GM23248 (cell line): ENCODE measurements around the gene TTC28. TPM values are rescaled to one million over a fixed set of nuclear protein-coding genes. Genes with fewer than 3 reads are reported as not detected.
"Not testable (repeated sequence)": the region's sequence is repeated elsewhere in the genome, so short reads cannot be mapped to it uniquely, and the experiment has no call there.

ENCODE experiments used
- DNase-seq: peaks from one replicate; pipeline ENCODE4 v3.0.0-alpha.2; 2015
- H2AFZ ChIP-seq: fragments of 200-600 bp; sonication (generic); 2 replicates; pipeline ENCODE4 v1.6.1; 2016; ENCODE audit warnings: antibody characterized with exemption
- H3F3A ChIP-seq: fragments of 200-600 bp; sonication (generic); 2 replicates; pipeline ENCODE4 v1.6.1; 2016; ENCODE audit warnings: mild to moderate bottlenecking, antibody characterized with exemption, mixed run types; ENCODE audit not compliant: insufficient read depth
- H3K27ac ChIP-seq: fragments of 200-600 bp; sonication (generic); 2 replicates; pipeline ENCODE4 v1.5.1; 2016; ENCODE audit warnings: mild to moderate bottlenecking
- H3K27me3 ChIP-seq: fragments of 200-600 bp; sonication (generic); replicated peaks from 2 replicates; pipeline ENCODE4 v1.6.1; 2016; ENCODE audit warnings: mild to moderate bottlenecking; ENCODE audit not compliant: insufficient read depth
- H3K36me3 ChIP-seq: fragments of 200-600 bp; sonication (generic); 2 replicates; pipeline ENCODE4 v1.6.1; 2016; ENCODE audit warnings: low read depth, mild to moderate bottlenecking
- H3K4me1 ChIP-seq: fragments of 200-600 bp; sonication (generic); 2 replicates; pipeline ENCODE4 v1.6.1; 2016; ENCODE audit warnings: mild to moderate bottlenecking; ENCODE audit not compliant: insufficient read depth
- H3K4me2 ChIP-seq: fragments of 200-600 bp; sonication (generic); one replicate; pipeline ENCODE4 v1.6.1; 2016; ENCODE audit warnings: mild to moderate bottlenecking; ENCODE audit not compliant: unreplicated experiment
- H3K4me3 ChIP-seq: fragments of 200-600 bp; sonication (generic); 2 replicates; pipeline ENCODE4 v1.5.1; 2016; ENCODE audit warnings: mild to moderate bottlenecking
- H3K79me2 ChIP-seq: fragments of 200-600 bp; sonication (generic); 2 replicates; pipeline ENCODE4 v1.6.1; 2016; ENCODE audit warnings: mild to moderate bottlenecking; ENCODE audit not compliant: insufficient read depth
- H3K9ac ChIP-seq: fragments of 200-600 bp; sonication (generic); 2 replicates; pipeline ENCODE4 v1.6.1; 2016; ENCODE audit warnings: mild to moderate bottlenecking
- H3K9me2 ChIP-seq: fragments of 200-600 bp; sonication (generic); 2 replicates; pipeline ENCODE4 v1.6.1; 2016; ENCODE audit warnings: mixed run types, mild to moderate bottlenecking, moderate library complexity; ENCODE audit not compliant: insufficient read depth
- H3K9me3 ChIP-seq: fragments of 200-600 bp; sonication (generic); one replicate; pipeline ENCODE4 v1.6.1; 2017; ENCODE audit warnings: low read depth
- H4K20me1 ChIP-seq: fragments of 200-600 bp; sonication (generic); 2 replicates; pipeline ENCODE4 v1.6.0; 2016; ENCODE audit not compliant: insufficient read depth
- EZH2 ChIP-seq: fragments of 200-600 bp; sonication (generic); IDR thresholded peaks from 2 replicates; pipeline ENCODE4 v1.6.1; 2018; ENCODE audit warnings: antibody characterized with exemption, mild to moderate bottlenecking; ENCODE audit not compliant: insufficient read depth, poor library complexity, severe bottlenecking
- EZH2phosphoT487 ChIP-seq: fragments of 200-600 bp; sonication (generic); IDR thresholded peaks from 2 replicates; pipeline ENCODE4 v1.6.1; 2018; ENCODE audit warnings: antibody characterized with exemption, moderate library complexity, mild to moderate bottlenecking, low read depth; ENCODE audit not compliant: insufficient read depth
- WGBS, 2 experiments: methylation state at CpG; one replicate each; pipeline ENCODE4 v1.1.6; 2015 to 2017; ENCODE audit warnings: low lambda C conversion rate in 2 of 2, low coverage in 1 of 2; ENCODE audit errors: missing lambda C conversion rate in 2 of 2; 5-methylcytosine and 5-hydroxymethylcytosine counted together
- in situ Hi-C: fragments of 300-500 bp; cut with MboI; formaldehyde crosslinking; loops from 2 replicates; pipeline ENCODE4 v1.15.0; 2020
- polyA plus RNA-seq: library from polyadenylated mRNA; unstranded; fragments of >200 nt; fragmentation: Nextera tagmentation; extraction: Ambion mirVana; gene quantifications from 2 replicates; pipeline ENCODE4 v1.2.1, GENCODE V29; 2016
- total RNA-seq: library from RNA; depleted of rRNA; stranded (reverse); fragments of >200 nt; shearing (Covaris generic); gene quantifications from 2 replicates; pipeline ENCODE4 v1.2.3, GENCODE V29; 2014

The TTC28 gene
- total and polyA plus RNA-seq, 2 experiments from 2014 or later: 12.5 to 41.9 TPM

- H3K79me2 ChIP-seq: peaks cover 1% of the 10 kb centered on the region; the same call in 1 of the 2 replicates
- no peak overlapping the region for H3K9ac ChIP-seq
- H3K9me2 ChIP-seq: no peaks in the 10 kb centered on the region
- no peak for TF ChIP-seq EZH2
- H4K20me1 ChIP-seq: no peaks in the 10 kb centered on the region
- DNase-seq: peak; percentile 9
- no peaks in the 10 kb centered on the region for H3K27me3 ChIP-seq
- no peaks in the 10 kb centered on the region for H3F3A ChIP-seq
- no peak overlapping the region for H3K4me3 ChIP-seq
- H3K4me1 ChIP-seq: 0 out of 2 replicates have a peak, but pooled peaks cover 6% of the 10 kb centered on the region
- H2AFZ ChIP-seq: no peak overlapping the region
- in situ Hi-C loops: no loop called here
- H3K27ac ChIP-seq: no peak overlapping the region
- H3K36me3 ChIP-seq: no peaks in the 10 kb centered on the region
- 33 to 37% methylated on average over 3 of the region's 3 CpGs for WGBS, 2 experiments
- H3K4me2 ChIP-seq: no peak overlapping the region
- no peaks in the 10 kb centered on the region for H3K9me3 ChIP-seq
These were observed 165.3 kb downstream of the TTC28 start for GRCh38 chr22:28514321-28514821.

- H3F3A ChIP-seq, H3K79me2 ChIP-seq, H3K27me3 ChIP-seq, DNase-seq, H3K4me3 ChIP-seq, H3K9ac ChIP-seq, H3K9me2 ChIP-seq, H3K4me2 ChIP-seq, H3K4me1 ChIP-seq, H2AFZ ChIP-seq, H3K9me3 ChIP-seq, H4K20me1 ChIP-seq, in situ Hi-C loops, H3K27ac ChIP-seq, H3K36me3 ChIP-seq: not testable (repeated sequence)
- 93 to 95% methylated on average over 2 of the region's 2 CpGs for WGBS, 2 experiments
These were observed 167.3 kb downstream of the TTC28 start for GRCh38 chr22:28512387-28512786.

GRCh38 chr22:28507896-28508295 is 171.7 kb downstream of the TTC28 start:
- H3K27ac ChIP-seq: no peak overlapping the region
- H3K9ac ChIP-seq: no peak overlapping the region
- no peak overlapping the region for H2AFZ ChIP-seq
- no peaks in the 10 kb centered on the region for H3F3A ChIP-seq
- in situ Hi-C loops: no loop called here
- H3K4me1 ChIP-seq: no peaks in the 10 kb centered on the region
- H3K9me2 ChIP-seq: no peaks in the 10 kb centered on the region
- no peaks in the 10 kb centered on the region for H3K9me3 ChIP-seq
- peaks cover 5% of the 10 kb centered on the region; the same call in 1 of the 2 replicates for H3K79me2 ChIP-seq
- no peaks in the 10 kb centered on the region for H4K20me1 ChIP-seq
- no peak overlapping the region for H3K4me2 ChIP-seq
- no peak for DNase-seq
- TF ChIP-seq EZH2 (no peak), EZH2phosphoT487 (no peak)
- no peaks in the 10 kb centered on the region for H3K27me3 ChIP-seq
- H3K36me3 ChIP-seq: no peaks in the 10 kb centered on the region
- no peak overlapping the region for H3K4me3 ChIP-seq

- Histone ChIP-seq H3K4me3 (no peak overlapping the region), H3K79me2 (peaks cover 5% of the 10 kb centered on the region; the same call in 1 of the 2 replicates), H3K4me2 (no peak overlapping the region), H3K4me1 (no peaks in the 10 kb centered on the region), H2AFZ (no peak overlapping the region), H3K9me2 (no peaks in the 10 kb centered on the region), H3F3A (no peaks in the 10 kb centered on the region), H4K20me1 (0 out of 2 replicates have a peak, but pooled peaks cover 1% of the 10 kb centered on the region), H3K27me3 (no peaks in the 10 kb centered on the region), H3K9me3 (no peaks in the 10 kb centered on the region), H3K27ac (no peak overlapping the region), H3K36me3 (no peaks in the 10 kb centered on the region), H3K9ac (no peak overlapping the region)
- in situ Hi-C loops: no loop called here
- TF ChIP-seq EZH2phosphoT487 (no peak), EZH2 (no peak)
- DNase-seq: no peak
- 95 to 97% methylated on average over 9 of the region's 9 CpGs for WGBS, 2 experiments
These were observed 173.5 kb downstream of the TTC28 start for GRCh38 chr22:28506150-28506535.

- no peak for DNase-seq
- no peaks in the 10 kb centered on the region for H3K4me1 ChIP-seq
- 89 to 90% methylated on average over 15 of the region's 15 CpGs for WGBS, 2 experiments
- H3K9me2 ChIP-seq: no peaks in the 10 kb centered on the region
- H3K4me2 ChIP-seq: no peak overlapping the region
- H3K79me2 ChIP-seq: peaks cover 5% of the 10 kb centered on the region; the same call in 1 of the 2 replicates
- no peaks in the 10 kb centered on the region for H3K27me3 ChIP-seq
- H3K4me3 ChIP-seq: no peak overlapping the region
- TF ChIP-seq EZH2phosphoT487 (no peak), EZH2 (no peak)
- H3K36me3 ChIP-seq: no peaks in the 10 kb centered on the region
- H3K9me3 ChIP-seq: no peaks in the 10 kb centered on the region
- no peak overlapping the region for H3K9ac ChIP-seq
- H3F3A ChIP-seq: no peaks in the 10 kb centered on the region
- H3K27ac ChIP-seq: no peak overlapping the region
- 0 out of 2 replicates have a peak, but pooled peaks cover 3% of the 10 kb centered on the region for H4K20me1 ChIP-seq
- in situ Hi-C loops: no loop called here
- H2AFZ ChIP-seq: no peak overlapping the region
These were observed 174.1 kb downstream of the TTC28 start for GRCh38 chr22:28505416-28506149.
